Kidney (tissue), 14 donors: Measurements from ENCODE around the gene DEFB132. TPM values are rescaled to one million over a fixed set of nuclear protein-coding genes. Genes with fewer than 3 reads are reported as not detected.

ENCODE experiments used
- DNase-seq, 5 donors: peaks; one replicate each; pipeline ENCODE4 v3.0.0-alpha.2; 2013 to 2020
- FAIRE-seq: peaks from 2 replicates; lab custom pipeline; 2012; peaks lifted over from hg19 to GRCh38; lab: Jason Lieb, UNC
- H3K27ac ChIP-seq, 2 donors: one replicate each; pipeline ENCODE4 v1.7.0; 2013; ENCODE audit warnings: low read depth in 2 of 2, low read length in 2 of 2, inconsistent platforms in 1 of 2
- H3K27me3 ChIP-seq: one replicate; pipeline ENCODE4 v1.7.1; 2013; ENCODE audit warnings: low read length, inconsistent platforms; ENCODE audit not compliant: control insufficient read depth, insufficient read depth
- H3K36me3 ChIP-seq, 3 donors: one replicate each; pipeline versions ENCODE4 v1.7.0 to v1.7.1; 2013; ENCODE audit warnings: low read length in 3 of 3, control low read depth in 1 of 3, inconsistent platforms in 1 of 3; ENCODE audit not compliant: insufficient read depth in 3 of 3, control insufficient read depth in 2 of 3
- H3K4me1 ChIP-seq, 3 donors: one replicate each; pipeline versions ENCODE4 v1.7.0 to v1.7.1; 2013; ENCODE audit warnings: low read length in 3 of 3, inconsistent platforms in 1 of 3, low read depth in 1 of 3; ENCODE audit not compliant: control insufficient read depth in 2 of 3, insufficient read depth in 2 of 3
- H3K4me3 ChIP-seq, 3 donors: one replicate each; pipeline versions ENCODE4 v1.7.0 to v1.8.1; 2013; ENCODE audit warnings: low read length in 3 of 3, control low read depth in 1 of 3, inconsistent platforms in 1 of 3
- H3K9ac ChIP-seq, 3 donors: one replicate each; pipeline versions ENCODE4 v1.7.0 to v1.7.1; 2013; ENCODE audit warnings: low read length in 3 of 3, control low read depth in 1 of 3, inconsistent platforms in 1 of 3
- H3K9me3 ChIP-seq, 3 donors: one replicate each; pipeline versions ENCODE4 v1.7.0 to v1.7.1; 2013; ENCODE audit warnings: low read length in 3 of 3, control low read depth in 1 of 3, inconsistent platforms in 1 of 3; ENCODE audit not compliant: control insufficient read depth in 2 of 3, insufficient read depth in 1 of 3
- CTCF ChIP-seq: IDR thresholded peaks from 3 replicates; pipeline ENCODE4 v1.5.1; 2012; ENCODE audit warnings: mild to moderate bottlenecking, moderate library complexity, borderline replicate concordance; ENCODE audit not compliant: insufficient read depth; ENCODE audit errors: extremely low read depth
- intact Hi-C: fragments of 100-400 bp; cut with DNase I; formaldehyde crosslinking; loops from one replicate; pipeline ENCODE4 v1.11.1; 2022
- polyA plus RNA-seq: library from polyadenylated mRNA; stranded (reverse); fragments of 350-450 nt; fragmentation: Illumina TruSeq; extraction: RNeasy Lipid Tissue Mini Kit (QIAGEN cat#74804); gene quantifications from one replicate; pipeline ENCODE4 v1.2.3, GENCODE V29; 2014; ENCODE audit warnings: low read depth, low replicate concordance; ENCODE audit not compliant: insufficient read depth
- total RNA-seq: library from RNA; stranded (reverse); fragmentation: NEBNext Ultra II Directional; extraction: Animal tissue kit (Norgen Biotek cat#: 25700); gene quantifications from one replicate; pipeline ENCODE4 v1.2.1, GENCODE V29; 2021
- donor health status: control.
- donor health status: control.
- donor health status: control.
- donor health status: control.
- donor health status: control.
- donor health status: DM: yes; HTN: yes; CAD: no.
- donor health status: Normal renal cell carcinoma (clear cell type).

The DEFB132 gene
- total and polyA plus RNA-seq, 2 donors from 2014 or later, result 0.24 TPM; not detected in 1

- FAIRE-seq (no peak), DNase-seq (peak in 1 of 5 donors; percentile 35)
- no peaks in the 10 kb centered on the region for H3K9me3 ChIP-seq
- H3K9ac ChIP-seq, result no peak overlapping the region
- no peak for TF ChIP-seq CTCF
- no peak overlapping the region for H3K27ac ChIP-seq
- intact Hi-C loops, result no loop called here
- H3K4me1 ChIP-seq, result no peaks in the 10 kb centered on the region
- no peak overlapping the region for H3K4me3 ChIP-seq
- no peaks in the 10 kb centered on the region for H3K27me3 ChIP-seq
- no peaks in the 10 kb centered on the region for H3K36me3 ChIP-seq
Measured at GRCh38 chr20:258963-259362, 1.4 kb downstream of the DEFB132 start.

- intact Hi-C loops, result no loop called here
- no peak for TF ChIP-seq CTCF
- Histone ChIP-seq H3K9me3 (no peaks in the 10 kb centered on the region), H3K4me3 (no peak overlapping the region), H3K9ac (no peak overlapping the region), H3K4me1 (no peaks in the 10 kb centered on the region), H3K36me3 (no peaks in the 10 kb centered on the region), H3K27ac (no peak overlapping the region), H3K27me3 (no peaks in the 10 kb centered on the region)
- DNase-seq, result no peak
- no peak for FAIRE-seq
Measured at GRCh38 chr20:259981-260380, 2.5 kb downstream of the DEFB132 start.

- intact Hi-C loops, result no loop called here
- H3K4me3 ChIP-seq, result no peak overlapping the region
- H3K27me3 ChIP-seq, result no peaks in the 10 kb centered on the region
- no peak for TF ChIP-seq CTCF
- no peak overlapping the region for H3K9ac ChIP-seq
- H3K27ac ChIP-seq, result no peak overlapping the region
- no peak for DNase-seq
- no peaks in the 10 kb centered on the region for H3K36me3 ChIP-seq
- no peaks in the 10 kb centered on the region for H3K4me1 ChIP-seq
- H3K9me3 ChIP-seq, result no peaks in the 10 kb centered on the region
- FAIRE-seq, result no peak
Measured at GRCh38 chr20:263701-264100, 6.2 kb downstream of the DEFB132 start.
